Heart left ventricle (tissue), 13 donors: ENCODE results near the gene RAB17.

Source experiments
- POLR2A ChIP-seq, 2 donors: fragments of 450-650 bp; IDR thresholded peaks; one replicate each; pipeline ENCODE4 v1.6.1; 2017; ENCODE audit warnings: antibody characterized with exemption in 2 of 2, mild to moderate bottlenecking in 2 of 2, moderate library complexity in 2 of 2
- TF ChIP-seq, protein P1 (sequence below), 12 donors: fragments of 200-600 bp; sonication (generic) in 4 of 12; IDR thresholded peaks; one replicate each; pipeline versions ENCODE4 v1.5.0 to v1.8.0; 2018 to 2022; ENCODE audit warnings: antibody characterized with exemption in 12 of 12, mild to moderate bottlenecking in 5 of 12
- donor health status: ischemic (EF 13 %, LVEDD 7.1; RV severe dilation, severe dysfunction).
- donor health status: DM: no; HTN: yes; CAD: no.
- donor health status: DM: no; HTN: no; CAD: no.
- donor health status: ischemic (EF 25% LVEDD 6.9; RV normal size, moderate dysfunction).
- donor health status: ischemic (EF 25% LVEDD 5.7; RV mildly dilated, moderate dysfunction).
- donor health status: ischemic (EF 35%, LVEDD 5.7; RV mildly dilated, moderate dysfunction).
- donor health status: nonischemic (EF 11% LVEDD 7.7; RV severe dilation, severe dysfunction).
- donor health status: DM: yes; HTN: yes; CAD: no.
- donor health status: PGD.
- donor health status: ischemic (EF 29% LVEDD 5.4; RV normal size, mild dysfunction).
- donor health status: nonischemic (EF 23%, LVEDD 6.1; RV moderate dilation, normal function).

DNA sequence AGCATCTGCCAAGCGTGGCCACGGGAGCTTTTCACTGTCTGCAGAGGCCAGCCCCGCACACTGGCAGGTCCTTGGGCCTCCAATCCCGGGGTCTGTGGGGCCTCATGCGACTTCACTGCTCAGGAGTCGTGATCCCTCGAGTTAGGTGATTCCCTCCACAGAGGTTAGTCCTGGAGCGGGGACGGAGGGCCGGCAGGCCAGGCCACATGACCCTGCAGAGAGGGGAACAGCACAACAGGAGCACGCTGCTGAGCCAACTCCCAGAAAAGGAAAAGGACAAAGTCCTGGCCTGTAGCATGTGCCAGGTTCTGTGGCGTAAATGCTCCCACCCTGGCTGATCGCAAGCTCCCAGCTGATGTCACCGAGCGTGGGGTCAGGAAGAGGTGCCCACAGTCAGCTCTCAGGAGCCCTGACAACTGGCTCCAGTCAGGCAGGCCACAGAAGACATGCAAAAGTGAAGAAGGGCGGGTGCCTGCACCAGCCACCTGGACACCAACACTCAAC, 39.4 kb downstream of the RAB17 start:
- TF ChIP-seq, protein P1, sequence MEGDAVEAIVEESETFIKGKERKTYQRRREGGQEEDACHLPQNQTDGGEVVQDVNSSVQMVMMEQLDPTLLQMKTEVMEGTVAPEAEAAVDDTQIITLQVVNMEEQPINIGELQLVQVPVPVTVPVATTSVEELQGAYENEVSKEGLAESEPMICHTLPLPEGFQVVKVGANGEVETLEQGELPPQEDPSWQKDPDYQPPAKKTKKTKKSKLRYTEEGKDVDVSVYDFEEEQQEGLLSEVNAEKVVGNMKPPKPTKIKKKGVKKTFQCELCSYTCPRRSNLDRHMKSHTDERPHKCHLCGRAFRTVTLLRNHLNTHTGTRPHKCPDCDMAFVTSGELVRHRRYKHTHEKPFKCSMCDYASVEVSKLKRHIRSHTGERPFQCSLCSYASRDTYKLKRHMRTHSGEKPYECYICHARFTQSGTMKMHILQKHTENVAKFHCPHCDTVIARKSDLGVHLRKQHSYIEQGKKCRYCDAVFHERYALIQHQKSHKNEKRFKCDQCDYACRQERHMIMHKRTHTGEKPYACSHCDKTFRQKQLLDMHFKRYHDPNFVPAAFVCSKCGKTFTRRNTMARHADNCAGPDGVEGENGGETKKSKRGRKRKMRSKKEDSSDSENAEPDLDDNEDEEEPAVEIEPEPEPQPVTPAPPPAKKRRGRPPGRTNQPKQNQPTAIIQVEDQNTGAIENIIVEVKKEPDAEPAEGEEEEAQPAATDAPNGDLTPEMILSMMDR (IDR thresholded peaks at IDR 0.05), result no peak
- TF ChIP-seq POLR2A (IDR thresholded peaks at IDR 0.05), result no peak
